HG03521 (cell line): ENCODE data around the gene ZNF473.

Experiments
- ATAC-seq: cut with Tn5 transposase; IDR thresholded peaks from one replicate; pipeline ENCODE4 v1.9.1; 2021; ENCODE audit warnings: mild to moderate bottlenecking, moderate library complexity; ENCODE audit not compliant: unreplicated experiment

Gene ZNF473

DNA sequence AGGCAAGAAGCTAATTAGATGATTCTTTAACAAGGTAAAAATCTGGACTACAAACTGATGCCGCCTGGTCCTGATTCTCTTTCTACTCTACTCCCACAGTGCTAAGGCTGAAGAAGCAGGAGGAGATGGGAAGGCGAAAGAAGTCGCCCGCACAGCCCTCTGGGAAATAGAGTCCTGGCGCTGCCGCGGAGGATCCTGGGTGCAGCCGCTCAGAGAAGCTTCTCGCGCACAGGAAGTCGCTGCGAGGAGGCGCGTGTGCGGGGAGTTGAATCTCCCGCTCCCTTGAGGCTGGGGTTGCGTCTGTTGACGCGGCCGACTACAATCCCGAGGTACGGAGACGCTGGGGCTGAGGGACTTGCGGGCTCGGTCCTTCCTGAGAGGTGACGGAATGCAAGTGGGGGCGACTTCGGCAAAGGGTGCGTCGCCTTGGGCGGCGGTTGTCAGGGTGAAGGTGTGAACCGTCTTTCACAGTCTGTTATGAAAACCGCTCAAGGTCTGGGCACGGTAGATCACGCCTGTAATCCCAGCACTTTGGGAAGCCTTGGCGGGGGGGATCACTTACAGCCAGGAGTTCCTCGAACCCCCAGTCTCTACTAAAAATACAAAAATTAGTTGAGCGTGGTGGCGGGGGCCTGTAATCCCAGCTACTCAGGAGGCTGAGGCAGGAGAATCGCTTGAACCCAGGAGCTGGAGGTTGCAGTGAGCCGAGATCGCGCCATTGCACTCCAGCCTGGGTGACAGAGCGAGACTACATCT lies at the start of gene ZNF473:
Gene ZNF473 (plus strand): TSS at position 212 of the 756 bp plus-strand sequence. CDS start 5,078 bp downstream, outside the sequence.
- ATAC-seq: peak; percentile 58

GRCh38 chr19:49976496-49976895 lies 49.3 kb upstream of the ZNF473 start:
- no peak for ATAC-seq

DNA sequence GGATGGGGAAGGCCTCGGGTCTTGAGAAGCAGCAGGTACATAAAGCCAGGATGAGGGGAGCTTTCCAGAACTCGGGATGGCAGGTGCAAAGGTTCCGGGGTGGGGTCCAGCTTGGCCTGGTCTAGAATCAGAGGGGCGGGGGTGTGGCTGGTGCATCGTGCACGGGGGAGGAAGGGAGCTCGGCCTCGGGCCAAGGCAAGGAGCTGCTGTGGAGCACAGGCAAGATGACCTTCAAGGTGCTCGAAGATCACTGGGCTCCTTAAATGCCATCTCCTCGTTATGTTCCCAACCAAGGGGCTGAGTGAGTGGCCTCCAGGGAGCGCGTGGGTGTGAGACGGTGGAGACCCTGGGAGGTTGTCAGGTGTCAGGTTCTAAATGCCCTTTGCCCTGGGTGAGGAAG lies 48.7 kb upstream of the ZNF473 start:
- no peak for ATAC-seq

DNA sequence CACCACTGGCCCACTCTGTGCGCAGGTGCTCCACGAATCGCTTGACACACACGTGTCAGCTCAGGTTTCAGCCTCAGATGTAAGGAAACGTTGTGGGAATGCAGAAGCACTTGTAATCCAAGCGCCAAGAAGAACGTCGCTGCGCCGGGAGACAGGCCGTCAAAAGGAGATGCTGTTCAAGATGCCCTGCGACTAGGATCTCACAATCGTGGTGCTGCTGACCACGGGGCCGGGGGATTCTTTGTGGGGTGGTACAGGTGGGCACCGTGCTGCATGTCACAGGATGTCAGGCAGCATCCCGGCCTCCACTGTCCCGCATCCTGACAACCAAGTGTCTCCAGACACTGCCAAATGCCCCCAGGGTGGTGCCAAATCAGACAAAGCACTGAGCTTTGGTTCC lies 47.9 kb upstream of the ZNF473 start:
- no peak for ATAC-seq

DNA sequence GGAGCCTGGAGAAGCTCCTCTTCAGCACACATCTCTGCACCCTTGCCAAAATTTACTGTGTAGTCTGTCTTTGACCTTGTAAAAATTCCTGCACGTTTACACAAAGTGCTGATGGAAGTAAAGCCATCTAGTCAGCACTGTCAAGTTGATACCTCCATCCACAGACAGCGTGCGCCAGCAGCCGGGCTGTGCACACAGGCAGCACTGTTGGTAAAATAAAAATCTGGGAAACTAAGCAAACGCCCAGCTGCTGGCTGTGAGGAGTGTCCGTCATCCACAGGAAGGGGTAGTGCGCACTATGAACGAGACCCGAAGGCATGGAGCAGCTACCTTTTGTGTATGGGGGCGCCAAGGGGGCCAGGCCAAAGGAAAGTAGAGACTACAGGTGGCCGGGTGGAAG lies 47.5 kb upstream of the ZNF473 start:
- no peak for ATAC-seq

DNA sequence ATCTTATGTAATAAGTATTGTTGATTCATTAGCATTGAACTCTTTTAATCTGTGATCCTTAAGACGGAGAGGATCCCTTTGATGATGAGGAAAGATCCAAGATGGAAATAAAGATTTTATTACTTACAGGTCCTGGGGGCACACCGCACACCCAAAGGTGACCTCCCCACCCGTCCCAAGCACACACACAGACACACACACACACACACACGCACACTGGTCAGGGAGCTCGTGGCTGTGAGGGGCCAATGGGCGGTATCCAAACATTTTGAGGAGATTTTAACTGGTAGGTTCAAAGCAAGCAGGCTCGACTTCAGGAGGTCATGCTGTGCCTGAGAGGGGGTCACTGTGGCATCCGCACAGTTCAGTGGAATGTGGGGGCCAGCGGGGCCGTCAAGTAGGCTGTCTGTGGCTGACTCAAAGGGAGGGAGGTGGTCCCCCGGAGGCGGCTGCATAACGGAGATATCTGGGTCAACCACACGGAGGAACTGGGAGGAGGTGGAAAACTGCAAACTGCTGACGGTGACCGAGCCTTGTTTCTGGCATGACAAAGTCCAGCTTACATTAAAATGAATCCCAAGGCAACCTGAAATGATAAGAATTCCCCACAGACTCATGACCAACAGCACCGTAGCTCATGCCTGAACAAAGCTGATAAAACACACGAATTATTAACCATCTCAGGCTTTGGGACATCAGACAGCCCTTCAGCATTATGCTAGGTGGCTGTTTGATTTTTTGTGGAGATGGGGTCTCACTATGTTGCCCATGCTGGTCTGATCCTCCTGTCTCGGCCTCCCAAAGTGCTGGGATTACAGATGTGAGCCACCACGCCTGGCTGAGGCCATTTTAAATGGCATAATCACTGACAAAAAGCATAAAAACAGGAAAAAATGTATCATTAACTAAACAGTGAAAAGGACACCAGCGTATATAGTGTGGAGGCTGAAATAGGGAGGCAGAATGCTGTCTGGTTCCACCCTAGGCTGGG lies 43.9 kb upstream of the ZNF473 start:
- ATAC-seq: no peak

GRCh38 chr19:49983645-49984229 lies 42.1 kb upstream of the ZNF473 start:
- ATAC-seq: no peak

- ATAC-seq: no peak
Measured at GRCh38 chr19:49984491-49984890, 41.3 kb upstream of the ZNF473 start.

GRCh38 chr19:49985871-49986270 lies 39.9 kb upstream of the ZNF473 start:
- no peak for ATAC-seq

DNA sequence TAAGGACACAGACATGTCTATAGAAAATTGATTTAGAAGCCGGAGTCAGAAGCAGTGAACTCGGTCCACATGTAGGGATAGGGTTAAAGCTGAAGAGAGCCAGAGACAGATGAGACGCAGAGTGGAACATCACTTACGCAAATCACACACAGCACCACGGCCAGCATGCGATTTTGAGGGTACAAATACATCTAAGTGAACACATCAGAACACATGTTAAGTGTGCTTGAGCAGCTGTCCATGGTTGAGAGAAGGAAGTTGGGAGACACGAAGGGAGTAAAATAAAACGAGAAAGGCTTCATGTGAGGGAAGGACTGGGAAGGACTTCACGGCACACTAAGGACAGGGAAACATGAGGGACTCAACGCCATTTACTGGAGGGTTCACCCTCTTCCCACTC lies 39.5 kb upstream of the ZNF473 start:
- no peak for ATAC-seq

- no peak for ATAC-seq
Measured at GRCh38 chr19:49987159-49987698, 38.6 kb upstream of the ZNF473 start.

DNA sequence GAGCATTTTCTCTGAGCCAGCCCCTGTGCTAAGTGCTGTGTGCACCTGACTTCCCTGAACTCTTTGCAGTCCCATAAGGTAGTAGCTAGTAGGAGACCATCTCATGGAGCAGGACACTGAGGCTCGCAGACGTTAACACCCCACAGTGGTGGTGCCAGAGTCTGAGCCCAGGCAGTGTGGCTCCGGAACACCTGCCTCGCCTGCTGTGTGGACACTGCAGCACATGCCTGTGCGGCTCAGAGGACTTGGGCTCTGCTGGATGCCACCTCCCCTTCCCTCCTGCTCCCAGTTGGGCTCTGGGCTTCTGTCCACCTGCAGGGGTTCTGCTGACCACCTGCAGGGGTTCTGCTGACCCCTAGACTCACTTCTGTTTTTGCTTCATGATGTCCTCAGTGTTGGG lies 37.8 kb upstream of the ZNF473 start:
- ATAC-seq: no peak

- no peak for ATAC-seq
Measured at GRCh38 chr19:49988433-49988832, 37.4 kb upstream of the ZNF473 start.

GRCh38 chr19:49997709-49998108 lies 28.1 kb upstream of the ZNF473 start:
- no peak for ATAC-seq

- no peak for ATAC-seq
Measured at GRCh38 chr19:49999371-50000010, 26.3 kb upstream of the ZNF473 start.

- no peak for ATAC-seq
Measured at GRCh38 chr19:50000038-50000840, 25.6 kb upstream of the ZNF473 start.

DNA sequence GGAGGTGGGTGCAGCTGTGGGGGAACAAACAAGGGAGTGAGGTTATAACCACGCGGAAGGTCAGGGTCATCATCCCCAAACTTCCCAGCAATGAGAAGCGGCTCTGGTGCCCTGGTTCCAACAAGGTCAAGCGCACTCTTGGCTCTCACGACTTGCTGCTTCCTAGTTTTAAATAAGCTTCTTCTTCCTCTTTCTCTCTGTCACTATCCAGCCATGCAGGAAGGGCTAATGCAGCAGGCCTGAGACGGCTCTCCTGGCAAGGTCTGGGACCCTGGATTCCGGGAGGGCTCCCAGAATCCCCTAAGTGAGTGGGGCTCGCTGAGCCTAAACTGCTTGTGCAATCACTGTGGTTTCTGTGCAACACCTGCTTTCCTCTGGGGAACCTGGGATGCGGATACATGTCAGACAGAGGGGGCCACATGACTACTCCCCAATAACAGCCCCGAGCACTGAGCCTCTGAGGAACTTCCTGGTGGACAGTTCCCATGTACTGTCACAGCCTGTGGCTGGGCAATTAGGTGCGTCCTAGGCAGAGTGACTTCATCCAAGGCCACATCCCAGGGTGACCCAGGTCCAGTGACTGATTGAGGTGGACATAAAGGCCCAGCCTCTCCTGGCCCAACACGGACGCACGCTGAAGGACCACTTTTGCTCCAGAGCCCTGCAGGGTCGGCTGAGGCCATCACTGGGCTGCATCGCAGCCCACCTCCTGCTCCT lies 24.8 kb upstream of the ZNF473 start:
- ATAC-seq: no peak

- no peak for ATAC-seq
Measured at GRCh38 chr19:50001775-50002174, 24.0 kb upstream of the ZNF473 start.

GRCh38 chr19:50002386-50002960 lies 23.3 kb upstream of the ZNF473 start:
- no peak for ATAC-seq
